Activated CD4-positive, alpha-beta T cell treated with anti-CD3 and anti-CD28 coated beads, Interleukin-2, Interleukin-6, amounts not matched to agents 100 ng/mL and 50 ng/mL, durations not matched to agents 16 hours and 8 hours (primary cell): ENCODE measurements around the gene KLF13.

Source experiments
- DNase-seq: peaks from one replicate; pipeline ENCODE4 v3.0.0-alpha.2; 2020

KLF13 gene

GRCh38 chr15:31333820-31334219, 7.2 kb downstream of the KLF13 start:
- DNase-seq = no peak

DNA sequence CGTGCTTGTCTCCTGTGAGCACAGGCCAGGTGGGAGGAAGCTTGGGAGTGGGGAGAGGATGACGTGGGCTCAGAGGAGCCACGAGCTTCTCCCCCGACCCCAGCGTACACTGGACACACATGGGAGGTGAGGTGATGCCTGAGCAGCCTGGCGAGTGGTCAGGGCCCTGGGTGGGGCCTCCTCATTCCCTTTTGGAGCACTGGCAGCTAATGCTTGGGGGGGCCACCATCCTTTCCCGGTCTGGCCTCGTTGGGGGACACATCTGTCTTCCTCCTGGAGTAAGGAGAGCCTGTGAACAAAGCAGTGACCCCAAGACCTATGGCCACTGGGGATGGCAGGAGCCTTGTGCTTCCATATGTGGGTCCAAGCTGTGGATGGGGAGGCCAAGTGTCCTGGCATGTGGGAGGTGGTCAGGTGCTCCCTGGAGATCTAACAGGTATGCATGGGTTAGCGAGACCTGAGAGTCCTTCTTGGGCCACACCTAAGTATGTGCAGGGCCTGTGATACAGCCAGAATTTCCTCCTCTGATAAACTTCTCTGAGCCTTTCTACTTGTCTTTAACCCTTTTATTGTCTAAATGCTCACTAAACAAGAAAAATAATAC, 9.5 kb downstream of the KLF13 start:
- DNase-seq = no peak

- DNase-seq = no peak
Measured at GRCh38 chr15:31336593-31337295, 10.1 kb downstream of the KLF13 start.

DNA sequence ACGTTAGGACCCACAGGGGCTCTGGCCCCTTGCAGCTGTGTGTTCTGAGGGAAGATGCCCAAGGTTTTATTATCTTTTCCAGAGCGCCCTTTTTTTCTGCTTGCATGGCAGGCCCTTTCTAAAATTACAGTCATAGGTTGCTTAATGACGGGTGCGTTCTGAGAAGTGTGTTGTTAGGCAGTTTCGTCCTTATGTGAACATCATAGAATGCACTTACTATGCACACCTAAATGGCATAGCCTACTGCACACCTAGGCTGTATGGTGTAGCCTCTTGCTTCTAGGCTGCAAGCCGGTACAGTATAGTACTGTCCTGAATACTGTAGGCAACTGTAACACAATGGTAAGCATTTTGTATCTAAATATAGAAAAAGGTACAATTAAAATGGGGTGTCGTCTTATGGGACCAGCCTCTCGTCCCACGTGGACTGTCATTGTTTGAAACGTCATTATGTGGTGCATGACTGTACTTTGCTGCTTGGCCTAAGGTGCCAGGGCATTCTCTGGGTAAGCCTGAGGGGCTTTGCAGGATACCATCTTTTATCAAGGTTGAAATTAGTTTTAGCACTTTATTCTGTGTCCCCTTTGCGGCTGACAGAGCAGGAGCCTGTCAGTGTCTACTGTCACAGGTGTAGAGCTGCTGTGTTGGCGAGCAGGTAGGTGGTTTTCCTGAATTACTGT, 10.9 kb downstream of the KLF13 start:
- DNase-seq = no peak

DNA sequence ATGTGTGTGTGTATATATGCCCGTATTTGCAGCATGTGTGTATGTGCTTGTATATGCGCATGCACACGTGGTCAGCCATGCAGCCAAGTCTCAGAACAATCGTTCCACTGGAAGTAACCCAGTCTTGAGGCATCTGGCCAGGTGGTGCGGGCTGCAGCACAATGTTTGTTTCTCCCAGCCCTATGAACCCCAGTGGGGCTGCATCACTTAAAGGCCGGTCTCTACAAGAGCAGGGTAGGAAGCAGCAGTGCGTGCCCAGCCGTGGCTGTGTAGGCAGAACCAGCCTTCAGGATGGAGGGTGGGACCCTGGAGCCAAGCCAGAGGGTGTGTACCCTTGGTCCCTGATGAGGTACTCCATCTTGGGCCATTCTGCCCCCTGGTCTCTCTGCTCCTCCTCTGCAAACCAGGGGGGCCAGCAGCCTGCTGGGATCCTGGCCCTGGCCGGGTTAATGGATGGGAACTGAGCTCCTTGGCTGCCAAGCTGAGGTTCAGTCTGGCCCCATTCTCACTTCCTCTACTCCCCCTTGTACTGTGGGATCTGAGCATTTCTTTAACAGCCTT, 11.8 kb downstream of the KLF13 start:
- DNase-seq = no peak

DNA sequence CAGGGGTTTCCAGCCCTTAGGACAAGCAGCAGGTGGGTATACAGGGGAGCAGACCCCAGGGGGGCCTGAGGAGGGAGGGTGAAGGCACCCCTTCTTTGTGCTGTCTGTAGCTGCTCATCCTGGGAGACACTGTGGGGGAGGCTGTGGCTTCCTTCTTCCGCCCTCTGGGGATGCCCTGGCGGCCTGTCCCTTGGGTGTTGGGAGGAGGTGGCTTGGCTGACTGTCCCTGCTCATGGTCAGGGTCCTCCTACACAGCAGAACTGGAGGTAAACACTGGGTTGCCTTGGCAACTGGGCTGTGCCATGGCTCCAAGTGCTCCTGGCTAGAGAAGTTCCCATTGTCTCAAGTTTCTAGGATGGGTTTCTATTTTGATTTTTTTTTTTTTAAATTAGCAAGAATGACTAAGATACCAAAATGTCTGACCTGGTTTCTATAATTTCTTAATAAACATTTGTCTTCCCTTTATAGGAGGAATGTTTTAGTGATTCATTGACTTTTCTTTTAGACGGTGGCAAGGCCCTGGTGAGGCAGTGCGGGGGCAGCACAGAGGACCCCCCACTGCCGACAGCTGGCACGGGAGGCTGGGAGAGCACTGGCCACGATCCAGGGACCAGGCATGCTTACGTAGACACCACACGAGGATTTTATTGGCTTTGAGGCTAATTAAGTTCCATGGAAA, 12.4 kb downstream of the KLF13 start:
- peak; percentile 59 for DNase-seq

DNA sequence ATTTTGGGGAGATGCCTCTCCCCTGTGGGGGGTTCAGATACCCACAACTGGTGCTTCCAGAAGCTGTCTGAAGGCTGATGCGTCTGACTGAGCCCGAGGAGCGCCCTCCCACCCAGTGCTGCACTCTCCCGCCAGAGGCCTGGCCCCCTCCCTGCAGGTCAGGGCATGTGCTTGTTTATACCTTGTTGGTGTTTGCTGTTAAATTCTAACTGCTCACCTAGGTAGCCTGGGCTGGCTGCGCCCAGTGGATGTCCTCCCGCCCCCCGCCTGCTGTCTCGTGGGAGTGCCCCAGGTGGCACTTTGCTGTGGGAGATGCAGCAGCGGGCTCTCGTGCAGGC, 12.9 kb downstream of the KLF13 start:
- no peak for DNase-seq

DNA sequence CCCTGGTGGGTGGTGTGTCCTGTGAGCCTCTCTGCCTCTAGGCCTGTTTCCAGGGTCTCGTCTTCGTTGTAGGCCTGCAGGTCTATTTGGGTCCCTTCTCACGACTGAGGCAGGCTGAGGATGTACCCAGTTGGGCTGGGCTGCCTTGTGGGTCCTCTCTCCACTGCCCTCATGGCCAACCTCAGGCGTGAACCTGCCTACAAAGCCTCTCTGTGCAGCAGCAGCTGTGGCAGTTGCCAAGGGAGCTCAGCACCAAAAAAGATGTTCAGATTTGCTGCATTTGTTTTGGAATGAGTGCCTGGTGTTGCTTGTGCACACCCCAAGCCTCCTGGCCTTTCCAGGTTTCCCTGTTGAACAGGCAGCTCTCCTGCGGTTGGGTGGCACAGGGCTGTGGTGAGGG, 13.4 kb downstream of the KLF13 start:
- no peak for DNase-seq

- DNase-seq = no peak
Measured at GRCh38 chr15:31340592-31340991, 14.0 kb downstream of the KLF13 start.

DNA sequence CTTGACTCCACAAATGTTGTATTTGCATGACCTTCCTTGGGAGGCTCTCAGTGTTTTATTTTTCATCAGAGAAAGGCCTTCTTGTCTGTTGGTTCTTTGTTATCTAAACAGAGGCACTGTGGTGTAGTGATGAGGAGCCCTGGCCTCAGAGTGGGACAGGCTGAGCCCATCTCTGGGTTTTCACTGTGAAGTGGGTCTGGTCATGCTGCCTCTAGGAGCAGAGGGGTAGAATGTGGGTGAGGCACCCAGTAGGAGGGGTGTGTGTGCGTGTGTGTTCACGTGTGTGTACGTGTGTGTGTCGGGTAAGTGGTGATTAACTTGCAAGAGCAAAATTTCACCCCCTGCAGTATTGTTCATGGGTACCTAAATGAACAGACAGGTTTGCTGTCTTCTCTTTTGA, 14.4 kb downstream of the KLF13 start:
- DNase-seq = no peak

DNA sequence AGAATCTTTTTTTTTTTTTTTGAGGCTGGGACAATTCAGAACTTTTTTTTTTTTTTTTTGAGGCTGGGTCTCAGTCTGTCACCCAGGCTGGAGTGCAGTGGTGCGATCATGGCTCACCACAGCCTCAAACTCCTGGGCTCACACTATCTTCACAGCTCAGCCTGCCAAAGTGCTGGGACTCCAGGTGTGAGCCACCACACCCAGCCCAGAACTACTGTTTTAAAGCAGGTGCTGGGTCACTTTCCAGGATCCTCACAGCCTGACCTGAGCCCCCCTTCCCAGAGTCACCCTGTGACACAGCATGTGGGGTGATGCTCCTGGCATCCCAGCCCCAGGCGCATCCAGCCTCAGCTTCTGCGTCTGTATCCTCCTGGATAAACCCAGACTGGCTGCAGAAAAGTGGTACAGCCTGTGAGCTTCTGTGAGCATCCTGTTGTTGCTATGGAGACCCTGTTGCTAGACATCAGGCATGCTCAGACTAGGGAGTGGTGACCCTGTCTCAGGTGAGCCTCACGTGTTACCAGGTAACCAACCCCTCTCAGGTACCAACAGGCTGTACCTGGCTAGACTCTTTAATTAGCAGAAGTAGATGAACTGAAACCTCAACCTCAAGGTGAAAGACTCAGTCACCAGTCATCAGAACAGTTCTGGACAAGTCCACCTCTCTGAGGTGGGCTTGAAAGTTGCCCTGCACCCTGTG, 15.0 kb downstream of the KLF13 start:
- DNase-seq = no peak

DNA sequence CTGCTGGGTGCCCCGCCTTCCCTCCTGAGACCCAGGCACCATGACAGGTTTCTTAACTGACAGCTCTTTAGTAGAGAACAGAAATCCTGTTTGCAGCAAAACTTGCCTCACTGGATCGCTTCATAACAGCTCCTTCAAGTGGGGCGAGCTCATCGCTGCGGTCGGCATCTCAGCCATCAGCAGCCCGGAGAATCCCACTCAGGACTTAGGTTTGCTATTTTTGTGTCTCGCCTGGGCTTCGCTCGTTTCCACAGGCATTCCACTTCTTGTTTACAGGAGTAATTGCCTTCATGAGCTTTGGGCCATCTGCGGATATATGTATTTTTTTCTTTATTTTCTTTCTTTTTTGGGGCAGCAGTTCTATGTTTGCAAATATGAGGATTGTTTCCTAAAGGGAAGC, 15.7 kb downstream of the KLF13 start:
- no peak for DNase-seq

- DNase-seq = peak; percentile 60
Measured at GRCh38 chr15:31342781-31343626, 16.4 kb downstream of the KLF13 start.

GRCh38 chr15:31343831-31344230, 17.2 kb downstream of the KLF13 start:
- DNase-seq = no peak

DNA sequence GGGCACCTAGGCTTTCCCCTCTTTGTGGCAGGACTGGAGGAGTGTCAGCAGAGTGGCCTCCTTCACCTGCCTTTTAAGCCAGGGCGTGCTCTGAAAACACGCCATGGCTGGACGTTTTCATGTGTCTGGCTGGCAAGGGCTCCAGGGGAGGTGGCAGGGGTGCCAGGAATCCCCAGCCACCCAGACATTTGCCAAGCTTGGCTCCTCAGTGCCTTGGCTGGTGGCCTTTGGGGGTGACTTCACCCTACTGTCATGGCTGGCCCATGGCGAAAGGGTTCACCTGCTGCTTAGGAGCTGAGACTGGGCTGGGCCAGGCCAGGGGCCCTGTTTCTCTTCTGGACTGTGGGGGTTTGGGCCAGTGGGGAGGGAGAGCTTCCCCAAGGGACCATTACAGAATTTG, 17.6 kb downstream of the KLF13 start:
- no peak for DNase-seq

GRCh38 chr15:31344823-31345605, 18.4 kb downstream of the KLF13 start:
- DNase-seq = peak; percentile 65

GRCh38 chr15:31345606-31346366, 19.2 kb downstream of the KLF13 start:
- peak; percentile 46 for DNase-seq

GRCh38 chr15:31346367-31347066, 19.9 kb downstream of the KLF13 start:
- DNase-seq = peak; percentile 45
